Femur (tissue), 1 donor: ENCODE data around the gene TAC4.
A peak's percentile ranks its signal among the peaks of the same experiment; 100 is the strongest.

ENCODE experiments used
- DNase-seq: peaks from one replicate; pipeline ENCODE4 v3.0.0-alpha.2; 2017

The TAC4 gene

GRCh38 chr17:49848019-49848473 lies at the start of gene TAC4:
TSS of gene TAC4 (minus strand) at chr17:49848069. CDS start at chr17:49848017, 52 bp downstream.
- DNase-seq = no peak

- DNase-seq = no peak
These were observed 49.0 kb upstream of the TAC4 start for GRCh38 chr17:49896860-49897259.

- no peak for DNase-seq
These were observed 48.4 kb upstream of the TAC4 start for GRCh38 chr17:49896222-49896621.

GRCh38 chr17:49895812-49896211 lies 47.9 kb upstream of the TAC4 start:
- DNase-seq = no peak

- no peak for DNase-seq
These were observed 46.9 kb upstream of the TAC4 start for GRCh38 chr17:49894761-49895160.

- DNase-seq = no peak
These were observed 44.0 kb upstream of the TAC4 start for GRCh38 chr17:49891694-49892389.

- no peak for DNase-seq
These were observed 43.4 kb upstream of the TAC4 start for GRCh38 chr17:49891271-49891670.

GRCh38 chr17:49890852-49891251 lies 43.0 kb upstream of the TAC4 start:
- DNase-seq = no peak

- DNase-seq = peak; percentile 55
These were observed 42.4 kb upstream of the TAC4 start for GRCh38 chr17:49890077-49890821.

- no peak for DNase-seq
These were observed 41.6 kb upstream of the TAC4 start for GRCh38 chr17:49889500-49889899.

GRCh38 chr17:49887744-49888360 lies 40.0 kb upstream of the TAC4 start:
- no peak for DNase-seq

- DNase-seq = no peak
These were observed 39.3 kb upstream of the TAC4 start for GRCh38 chr17:49887086-49887743.

- DNase-seq = no peak
These were observed 38.2 kb upstream of the TAC4 start for GRCh38 chr17:49886036-49886435.

- DNase-seq = no peak
These were observed 34.6 kb upstream of the TAC4 start for GRCh38 chr17:49882434-49882833.

GRCh38 chr17:49881054-49881402 lies 33.2 kb upstream of the TAC4 start:
- DNase-seq = no peak

GRCh38 chr17:49880291-49881053 lies 32.6 kb upstream of the TAC4 start:
- peak; percentile 84 for DNase-seq

- DNase-seq = no peak
These were observed 31.3 kb upstream of the TAC4 start for GRCh38 chr17:49878931-49879904.

GRCh38 chr17:49875685-49876084 lies 27.8 kb upstream of the TAC4 start:
- no peak for DNase-seq

GRCh38 chr17:49874911-49875310 lies 27.0 kb upstream of the TAC4 start:
- DNase-seq = no peak

GRCh38 chr17:49873926-49874325 lies 26.1 kb upstream of the TAC4 start:
- DNase-seq = no peak

GRCh38 chr17:49873466-49873865 lies 25.6 kb upstream of the TAC4 start:
- no peak for DNase-seq
